Mesenchymal stem cell (in vitro differentiated cells and primary cell): ENCODE data around the gene URI1.

Experiments
- DNase-seq: peaks from one replicate; pipeline ENCODE4 v3.0.0-alpha.2; 2013
- H2AFZ ChIP-seq: one replicate; pipeline ENCODE4 v1.6.1; 2013; ENCODE audit warnings: low read depth, mild to moderate bottlenecking, control low read depth, inconsistent platforms, low read length, moderate library complexity
- H2AK5ac ChIP-seq: 2 replicates; pipeline ENCODE4 v1.6.1; 2013; ENCODE audit warnings: low read length, moderate library complexity, mild to moderate bottlenecking, inconsistent platforms; ENCODE audit not compliant: severe bottlenecking
- H2BK120ac ChIP-seq: one replicate; pipeline ENCODE4 v1.6.1; 2013; ENCODE audit warnings: low read depth, mild to moderate bottlenecking, inconsistent platforms, low read length, moderate library complexity
- H2BK12ac ChIP-seq, 2 experiments: one replicate each; pipeline ENCODE4 v1.6.1; 2013; ENCODE audit warnings: inconsistent platforms in 2 of 2, low read length in 2 of 2, mild to moderate bottlenecking in 2 of 2, moderate library complexity in 2 of 2, control low read depth in 1 of 2
- H2BK15ac ChIP-seq: one replicate; pipeline ENCODE4 v1.6.1; 2013; ENCODE audit warnings: mild to moderate bottlenecking, low read depth, inconsistent platforms; ENCODE audit not compliant: poor library complexity, severe bottlenecking
- H2BK5ac ChIP-seq: 2 replicates; pipeline ENCODE4 v1.6.1; 2013; ENCODE audit warnings: low read depth, mild to moderate bottlenecking, low read length, control low read depth, inconsistent platforms; ENCODE audit not compliant: poor library complexity, severe bottlenecking
- H3K14ac ChIP-seq, 2 experiments: one replicate each; pipeline ENCODE4 v1.6.1; 2013; ENCODE audit warnings: inconsistent platforms in 2 of 2, low read length in 2 of 2, control low read depth in 1 of 2, mild to moderate bottlenecking in 1 of 2, moderate library complexity in 1 of 2
- H3K18ac ChIP-seq, 2 experiments: one replicate each; pipeline ENCODE4 v1.6.1; 2013; ENCODE audit warnings: inconsistent platforms in 2 of 2, low read length in 2 of 2, control low read depth in 1 of 2, low read depth in 1 of 2, mild to moderate bottlenecking in 1 of 2
- H3K23ac ChIP-seq, 2 experiments: one replicate each; pipeline ENCODE4 v1.6.1; 2013; ENCODE audit warnings: inconsistent platforms in 2 of 2, low read length in 2 of 2, mild to moderate bottlenecking in 2 of 2, moderate library complexity in 2 of 2, control low read depth in 1 of 2
- H3K27ac ChIP-seq: 2 replicates; pipeline ENCODE4 v1.5.1; 2013; ENCODE audit warnings: mild to moderate bottlenecking, moderate library complexity, low read length, control low read depth, inconsistent platforms; ENCODE audit not compliant: poor library complexity, severe bottlenecking
- H3K27me3 ChIP-seq, 2 experiments: 2 replicates each; pipeline versions ENCODE4 v1.6.1 to v1.7.0; 2013; ENCODE audit warnings: low read length in 2 of 2, mild to moderate bottlenecking in 2 of 2, moderate library complexity in 2 of 2, control low read depth in 1 of 2, inconsistent platforms in 1 of 2; ENCODE audit not compliant: control insufficient read depth in 1 of 2, insufficient read depth in 1 of 2
- H3K36me3 ChIP-seq, 2 experiments: 2 replicates each; pipeline versions ENCODE4 v1.6.1 to v1.7.0; 2013; ENCODE audit warnings: low read length in 2 of 2, control low read depth in 1 of 2, inconsistent platforms in 1 of 2, low read depth in 1 of 2, mild to moderate bottlenecking in 1 of 2; ENCODE audit not compliant: insufficient read depth in 2 of 2, control insufficient read depth in 1 of 2
- H3K4ac ChIP-seq, 2 experiments: one replicate each; pipeline ENCODE4 v1.6.1; 2013; ENCODE audit warnings: inconsistent platforms in 2 of 2, low read length in 2 of 2, mild to moderate bottlenecking in 2 of 2, moderate library complexity in 2 of 2, control low read depth in 1 of 2, low read depth in 1 of 2
- H3K4me1 ChIP-seq: 2 replicates; pipeline ENCODE4 v1.6.1; 2013; ENCODE audit warnings: low read depth, low read length, control low read depth; ENCODE audit not compliant: control insufficient read depth, insufficient read depth
- H3K4me2 ChIP-seq: 2 replicates; pipeline ENCODE4 v1.6.1; 2013; ENCODE audit warnings: low read length, mild to moderate bottlenecking, inconsistent platforms; ENCODE audit not compliant: poor library complexity, severe bottlenecking
- H3K4me3 ChIP-seq, 2 experiments: 2 replicates each; pipeline versions ENCODE4 v1.5.1 to v1.7.0; 2013; ENCODE audit warnings: low read length in 2 of 2, mild to moderate bottlenecking in 2 of 2, control low read depth in 1 of 2, low read depth in 1 of 2; ENCODE audit not compliant: insufficient read depth in 1 of 2
- H3K79me1 ChIP-seq: replicated peaks from 2 replicates; pipeline ENCODE4 v1.6.1; 2013; ENCODE audit warnings: mild to moderate bottlenecking, control low read depth, low read length, inconsistent platforms; ENCODE audit not compliant: poor library complexity, severe bottlenecking
- H3K9ac ChIP-seq: 2 replicates; pipeline ENCODE4 v1.7.0; 2013; ENCODE audit warnings: mild to moderate bottlenecking, low read length, moderate library complexity
- H3K9me3 ChIP-seq: 2 replicates; pipeline ENCODE4 v1.7.0; 2013; ENCODE audit warnings: mild to moderate bottlenecking, low read length; ENCODE audit not compliant: control insufficient read depth
- H4K8ac ChIP-seq: one replicate; pipeline ENCODE4 v1.6.1; 2013; ENCODE audit warnings: inconsistent platforms, mild to moderate bottlenecking, low read length, moderate library complexity
- H4K91ac ChIP-seq: one replicate; pipeline ENCODE4 v1.6.1; 2013; ENCODE audit warnings: mild to moderate bottlenecking, low read length, inconsistent platforms
- WGBS: methylation state at CpG from one replicate; pipeline ENCODE4 v1.1.7; 2013; ENCODE audit warnings: mixed read lengths; 5-methylcytosine and 5-hydroxymethylcytosine counted together

URI1 gene

DNA sequence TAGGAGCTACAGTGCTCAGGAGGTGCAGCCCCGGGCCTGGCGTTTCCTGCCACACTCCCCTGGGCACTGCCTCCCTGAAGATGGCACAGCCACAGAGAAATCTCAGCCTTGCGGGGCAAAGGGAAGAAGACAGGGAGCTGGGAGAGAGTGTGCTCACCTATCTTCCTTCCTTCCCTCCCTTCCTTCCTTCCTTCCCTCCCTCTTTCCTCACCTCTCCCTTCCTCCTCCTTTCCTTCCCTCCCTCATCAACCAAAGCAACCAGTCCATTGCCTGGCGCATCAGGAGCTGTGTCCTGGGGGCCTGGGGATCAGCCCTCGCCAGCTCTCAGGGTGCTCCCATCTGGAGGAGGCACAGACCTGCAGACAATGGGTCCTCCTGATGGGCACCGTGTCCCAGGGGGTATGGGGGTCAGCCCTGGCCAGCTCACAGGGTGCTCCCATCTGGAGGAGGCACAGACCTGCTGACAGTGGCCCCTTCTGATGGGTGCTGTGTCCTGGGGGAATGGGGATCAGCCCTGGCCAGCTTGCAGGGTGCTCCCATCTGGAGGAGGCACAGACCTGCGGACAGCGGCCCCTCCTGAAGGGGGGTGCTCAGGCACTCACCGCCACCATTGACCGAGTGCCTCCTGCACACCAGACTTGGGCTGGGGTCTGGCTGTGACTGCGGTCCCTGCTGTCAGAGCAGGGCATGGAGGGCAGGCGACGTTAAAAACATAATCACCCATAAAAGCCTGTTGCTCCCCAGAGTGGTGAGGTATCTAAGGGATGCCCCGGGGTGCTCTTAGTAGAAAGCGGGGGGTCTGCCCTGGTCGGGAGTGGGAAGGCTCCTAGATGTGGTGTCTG, 120.2 kb downstream of the URI1 start:
- Histone ChIP-seq H4K91ac (no peak overlapping the region), H3K23ac (no peak overlapping the region), H3K14ac (no peak overlapping the region), H2BK12ac (no peak overlapping the region), H2AK5ac (no peak overlapping the region), H3K9ac (no peak overlapping the region), H3K4ac (no peak overlapping the region), H3K27me3 (peaks cover 3 to 10% of the 10 kb centered on the region in 2 experiments), H4K8ac (no peak overlapping the region), H3K4me1 (no peaks in the 10 kb centered on the region), H3K4me2 (no peak overlapping the region), H3K9me3 (no peaks in the 10 kb centered on the region), H2AFZ (no peak overlapping the region), H3K79me1 (no peaks in the 10 kb centered on the region), H2BK120ac (no peak overlapping the region), H2BK5ac (no peak overlapping the region), H3K18ac (no peak overlapping the region), H2BK15ac (no peak overlapping the region), H3K4me3 (no peak overlapping the region), H3K27ac (no peak overlapping the region), H3K36me3 (no peaks in the 10 kb centered on the region)
- DNase-seq, result no peak
- 85% methylated on average over 16 of the region's 16 CpGs for WGBS

DNA sequence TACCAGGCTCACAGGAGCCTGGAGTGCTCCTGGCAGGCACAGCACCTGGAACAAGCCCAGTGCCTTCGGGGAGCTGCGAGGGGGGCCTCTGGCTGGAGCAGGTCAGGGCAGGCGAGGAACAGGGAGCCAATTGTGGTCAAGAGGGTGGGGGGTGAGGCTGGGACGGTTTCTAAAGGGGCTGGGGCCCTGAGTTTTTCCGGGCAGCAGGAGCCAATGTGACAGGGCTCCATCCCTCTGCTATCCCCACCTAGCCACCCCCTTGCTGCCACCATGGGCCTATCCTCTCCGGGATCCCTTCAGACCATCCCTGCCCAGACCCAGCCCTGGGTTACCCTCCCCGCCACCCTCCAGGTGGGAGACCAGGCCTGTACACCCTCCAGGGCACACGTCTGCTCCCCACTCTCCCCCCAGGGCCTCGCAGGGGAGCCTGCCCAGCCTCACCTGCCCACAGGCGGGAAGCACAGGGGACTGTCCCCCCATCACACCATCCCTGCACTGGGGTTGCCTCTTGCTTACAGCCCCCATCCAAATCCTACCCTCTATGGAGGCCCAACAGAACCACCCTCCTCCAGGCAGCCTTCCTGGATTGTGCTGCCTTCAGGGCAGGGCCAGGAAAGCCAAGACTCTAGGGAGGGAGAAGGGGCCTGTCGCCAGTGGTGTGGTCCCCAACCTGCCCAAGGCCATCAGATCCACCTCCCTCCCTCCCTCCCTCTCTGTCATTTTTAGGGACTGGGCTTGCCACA, 121.0 kb downstream of the URI1 start:
- Histone ChIP-seq H3K36me3 (no peaks in the 10 kb centered on the region), H3K18ac (no peak overlapping the region), H4K91ac (no peak overlapping the region), H3K14ac (no peak overlapping the region), H3K4me3 (no peak overlapping the region), H3K79me1 (no peaks in the 10 kb centered on the region), H3K4ac (no peak overlapping the region), H2BK15ac (no peak overlapping the region), H2BK120ac (no peak overlapping the region), H3K23ac (no peak overlapping the region), H3K9ac (no peak overlapping the region), H2AK5ac (no peak overlapping the region), H3K27ac (no peak overlapping the region), H4K8ac (no peak overlapping the region), H2BK5ac (no peak overlapping the region), H3K4me2 (no peak overlapping the region), H3K9me3 (no peaks in the 10 kb centered on the region), H2BK12ac (no peak overlapping the region), H3K27me3 (peaks cover 3 to 10% of the 10 kb centered on the region in 2 experiments), H3K4me1 (no peaks in the 10 kb centered on the region), H2AFZ (no peak overlapping the region)
- DNase-seq, result no peak
- WGBS, result 79% methylated on average over 10 of the region's 11 CpGs

DNA sequence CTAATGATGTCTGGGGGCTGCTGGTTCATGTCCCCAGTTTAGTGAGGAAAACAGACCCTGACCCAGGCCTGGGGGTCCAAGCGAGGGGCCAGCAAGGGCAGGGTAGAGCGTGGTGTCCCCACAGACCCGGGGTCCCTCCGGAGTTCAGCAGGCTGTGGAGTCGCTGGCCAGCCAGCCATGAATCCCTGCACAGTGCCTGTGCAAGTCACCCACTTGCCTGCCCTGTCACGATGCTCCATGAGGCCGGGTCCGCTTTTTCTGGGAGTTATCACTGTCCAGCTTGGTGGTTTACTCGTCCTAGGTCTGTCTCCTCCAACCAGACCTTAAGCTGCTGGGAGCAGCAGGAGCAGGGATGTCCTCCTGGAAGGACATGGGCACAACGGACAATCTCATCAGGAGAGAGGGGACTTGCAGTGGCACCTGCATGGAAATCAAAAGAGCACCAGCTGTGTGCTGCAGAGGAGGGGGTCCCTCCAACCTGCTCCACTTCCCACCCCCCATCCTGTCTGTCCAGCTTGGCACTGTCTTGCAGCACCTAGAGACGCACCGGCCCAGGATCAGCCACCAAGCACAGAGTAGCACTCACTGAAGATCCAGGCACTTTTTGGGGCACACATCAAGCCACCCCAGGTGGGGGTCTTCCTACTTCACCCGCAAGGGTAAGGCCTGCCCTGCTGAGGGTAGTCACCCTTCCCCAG, 121.8 kb downstream of the URI1 start:
- DNase-seq, result no peak

DNA sequence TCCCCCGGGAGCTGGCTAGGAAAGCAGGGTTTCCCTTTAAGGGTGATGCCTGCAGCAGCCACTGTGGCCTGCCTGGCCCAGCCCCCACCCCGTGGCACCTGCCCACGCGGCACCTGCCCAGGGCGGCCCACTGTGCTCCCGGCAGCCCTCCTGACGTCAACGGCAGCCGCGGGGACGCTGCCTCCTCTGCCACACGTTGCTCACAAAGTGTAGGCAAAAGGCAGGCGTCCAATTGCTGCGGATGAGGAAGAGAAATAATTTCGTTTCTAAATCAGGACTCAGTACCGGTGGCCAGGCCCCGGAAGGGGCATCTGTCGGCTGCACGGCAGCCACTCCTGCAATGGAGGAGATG, 122.3 kb downstream of the URI1 start:
- DNase-seq, result no peak
- 76% methylated on average over 19 of the region's 19 CpGs for WGBS
- H2BK120ac ChIP-seq, result no peak overlapping the region

More for the DNA sequence above, 121.8 kb downstream of the URI1 start:
- Histone ChIP-seq H2BK120ac (no peak overlapping the region), H3K36me3 (no peaks in the 10 kb centered on the region), H3K18ac (no peak overlapping the region), H3K9ac (no peak overlapping the region), H3K79me1 (no peaks in the 10 kb centered on the region), H3K27ac (no peak overlapping the region), H4K8ac (no peak overlapping the region), H3K27me3 (peaks cover 3 to 10% of the 10 kb centered on the region in 2 experiments), H3K4ac (no peak overlapping the region), H2BK5ac (no peak overlapping the region), H2BK15ac (no peak overlapping the region), H3K23ac (no peak overlapping the region), H3K4me1 (no peaks in the 10 kb centered on the region), H3K4me2 (no peak overlapping the region), H3K9me3 (no peaks in the 10 kb centered on the region), H3K14ac (no peak overlapping the region), H2BK12ac (no peak overlapping the region), H2AFZ (no peak overlapping the region), H3K4me3 (no peak overlapping the region), H4K91ac (no peak overlapping the region), H2AK5ac (no peak overlapping the region)
- 84% methylated on average over 13 of the region's 13 CpGs for WGBS

More for the DNA sequence above, 122.3 kb downstream of the URI1 start:
- H3K4me2 ChIP-seq, result no peak overlapping the region
- no peak overlapping the region for H3K14ac ChIP-seq
- H2BK15ac ChIP-seq, result no peak overlapping the region
- H4K8ac ChIP-seq, result no peak overlapping the region
- no peak overlapping the region for H3K18ac ChIP-seq
- H3K36me3 ChIP-seq, result no peaks in the 10 kb centered on the region
- H3K27ac ChIP-seq, result no peak overlapping the region
- no peak overlapping the region for H3K9ac ChIP-seq
- peaks cover 3 to 10% of the 10 kb centered on the region in 2 experiments for H3K27me3 ChIP-seq
- H3K23ac ChIP-seq, result no peak overlapping the region
- no peak overlapping the region for H3K4me3 ChIP-seq
- H2BK5ac ChIP-seq, result no peak overlapping the region
- no peak overlapping the region for H4K91ac ChIP-seq
- H2BK12ac ChIP-seq, result no peak overlapping the region
- H3K79me1 ChIP-seq, result no peaks in the 10 kb centered on the region
- H3K4ac ChIP-seq, result no peak overlapping the region
- H2AFZ ChIP-seq, result no peak overlapping the region
- H2AK5ac ChIP-seq, result no peak overlapping the region
- H3K9me3 ChIP-seq, result no peaks in the 10 kb centered on the region
- H3K4me1 ChIP-seq, result no peaks in the 10 kb centered on the region
